ENCODE data around the gene DNAI7. TPM values are rescaled to one million over a fixed set of nuclear protein-coding genes. Genes with fewer than 3 reads are reported as not detected.

The DNAI7 gene
- total RNA-seq, 1 experiment from 2014 or later = not detected

DNA sequence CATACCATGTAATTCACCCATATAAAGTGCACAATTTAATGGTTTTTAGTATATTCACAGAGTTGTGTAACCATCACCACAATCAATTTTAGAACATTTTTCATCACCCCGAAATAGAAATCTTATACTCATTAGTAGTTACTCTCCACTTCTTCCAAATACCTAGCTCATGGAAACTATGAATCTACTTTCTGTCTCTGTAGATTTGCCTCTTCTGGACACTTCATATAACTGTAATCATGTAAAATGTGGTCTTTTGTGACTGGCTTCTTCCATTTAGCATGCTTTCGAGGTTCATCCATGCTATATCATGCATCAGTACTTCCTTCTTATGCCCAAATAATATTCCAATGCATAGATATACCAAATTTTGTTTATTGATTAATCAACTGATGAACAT lies 10.8 kb downstream of the DNAI7 start:
- Histone ChIP-seq H3K4me2 (ENCODE audit: low read length) (no peak overlapping the region), H3K36me3 (ENCODE audit: low read depth, low read length) (no peaks in the 10 kb centered on the region), H3K4me1 (ENCODE audit: insufficient read depth, low read length) (peaks cover 8% of the 10 kb centered on the region; the same call in 1 of the 2 replicates), H3K9ac (ENCODE audit: low read length) (no peak overlapping the region), H4K20me1 (ENCODE audit: low read length) (no peaks in the 10 kb centered on the region), H3K4me3 (ENCODE audit: low read length) (no peak overlapping the region), H2AFZ (ENCODE audit: low read length) (no peak overlapping the region), H3K9me3 (ENCODE audit: low read length) (no peaks in the 10 kb centered on the region), H3K9me2 (replicated peaks; ENCODE audit: low read length) (no peaks in the 10 kb centered on the region), H3K27ac (ENCODE audit: low read length) (no peak overlapping the region), H3K79me2 (ENCODE audit: low read length) (no peaks in the 10 kb centered on the region), H3F3A (ENCODE audit: low read length, unreplicated experiment) (no peaks in the 10 kb centered on the region), H3K27me3 (ENCODE audit: low read length) (0 out of 2 replicates have a peak, but pooled peaks cover 4% of the 10 kb centered on the region)
- TF ChIP-seq, protein P1, sequence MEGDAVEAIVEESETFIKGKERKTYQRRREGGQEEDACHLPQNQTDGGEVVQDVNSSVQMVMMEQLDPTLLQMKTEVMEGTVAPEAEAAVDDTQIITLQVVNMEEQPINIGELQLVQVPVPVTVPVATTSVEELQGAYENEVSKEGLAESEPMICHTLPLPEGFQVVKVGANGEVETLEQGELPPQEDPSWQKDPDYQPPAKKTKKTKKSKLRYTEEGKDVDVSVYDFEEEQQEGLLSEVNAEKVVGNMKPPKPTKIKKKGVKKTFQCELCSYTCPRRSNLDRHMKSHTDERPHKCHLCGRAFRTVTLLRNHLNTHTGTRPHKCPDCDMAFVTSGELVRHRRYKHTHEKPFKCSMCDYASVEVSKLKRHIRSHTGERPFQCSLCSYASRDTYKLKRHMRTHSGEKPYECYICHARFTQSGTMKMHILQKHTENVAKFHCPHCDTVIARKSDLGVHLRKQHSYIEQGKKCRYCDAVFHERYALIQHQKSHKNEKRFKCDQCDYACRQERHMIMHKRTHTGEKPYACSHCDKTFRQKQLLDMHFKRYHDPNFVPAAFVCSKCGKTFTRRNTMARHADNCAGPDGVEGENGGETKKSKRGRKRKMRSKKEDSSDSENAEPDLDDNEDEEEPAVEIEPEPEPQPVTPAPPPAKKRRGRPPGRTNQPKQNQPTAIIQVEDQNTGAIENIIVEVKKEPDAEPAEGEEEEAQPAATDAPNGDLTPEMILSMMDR (conservative IDR thresholded peaks at IDR 0.05; ENCODE audit: low read depth, low read length) = no peak
- no peak for TF ChIP-seq EZH2 (IDR thresholded peaks at IDR 0.05; ENCODE audit: low read length, unreplicated experiment)
- TF ChIP-seq EZH2phosphoT487 (IDR thresholded peaks at IDR 0.05; ENCODE audit: borderline replicate concordance, low read length) = no peak
- BruUV-seq (replicated peaks) = no TSS peak
- intact Hi-C loops (cut with micrococcal nuclease) = no loop called here
- ATAC-seq (no peak), DNase-seq (no peak)
- ChIA-PET CTCF (no interaction called here), POLR2A (ENCODE audit: unreplicated experiment) (interaction anchor here (0.7 kb wide), 1 partner anchor 164 kb away, joined by 6 read pairs; no protein-coding TSS in a partner anchor)

DNA sequence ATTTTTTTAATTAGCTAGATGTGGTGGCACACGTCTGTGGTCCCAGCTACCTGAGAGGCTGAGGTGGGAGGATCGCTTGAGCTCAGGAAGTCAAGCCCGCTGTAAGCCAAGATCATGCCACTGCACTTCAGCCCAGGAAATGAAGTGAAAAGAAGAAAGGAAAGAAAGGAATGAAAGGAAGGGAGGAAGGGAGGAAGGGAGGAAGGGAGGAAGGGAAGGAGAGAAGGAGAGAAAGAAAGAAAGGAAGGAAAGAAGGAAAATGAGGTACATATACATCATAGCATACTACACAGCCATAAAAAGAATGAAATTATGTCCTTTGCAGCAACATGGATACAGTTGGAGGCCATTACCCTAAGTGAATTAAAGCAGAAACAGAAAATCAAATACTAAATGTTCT lies 12.2 kb downstream of the DNAI7 start:
- Histone ChIP-seq H3K9me2 (replicated peaks; ENCODE audit: low read length) (no peaks in the 10 kb centered on the region), H3K4me3 (ENCODE audit: low read length) (no peak overlapping the region), H3K27me3 (ENCODE audit: low read length) (0 out of 2 replicates have a peak, but pooled peaks cover 4% of the 10 kb centered on the region), H3K4me2 (ENCODE audit: low read length) (no peak overlapping the region), H3K4me1 (ENCODE audit: insufficient read depth, low read length) (peaks cover 5% of the 10 kb centered on the region; the same call in 1 of the 2 replicates), H3K79me2 (ENCODE audit: low read length) (no peaks in the 10 kb centered on the region), H3K9me3 (ENCODE audit: low read length) (no peaks in the 10 kb centered on the region), H3F3A (ENCODE audit: low read length, unreplicated experiment) (no peaks in the 10 kb centered on the region), H3K9ac (ENCODE audit: low read length) (no peak overlapping the region), H2AFZ (ENCODE audit: low read length) (no peak overlapping the region), H3K27ac (ENCODE audit: low read length) (no peak overlapping the region), H4K20me1 (ENCODE audit: low read length) (no peaks in the 10 kb centered on the region), H3K36me3 (ENCODE audit: low read depth, low read length) (no peaks in the 10 kb centered on the region)
- POLR2A ChIA-PET (ENCODE audit: unreplicated experiment) = no interaction called here
- ATAC-seq = no peak
- intact Hi-C loops (cut with micrococcal nuclease) = no loop called here
- no peak for TF ChIP-seq EZH2phosphoT487 (IDR thresholded peaks at IDR 0.05; ENCODE audit: borderline replicate concordance, low read length)
- no peak for TF ChIP-seq EZH2 (IDR thresholded peaks at IDR 0.05; ENCODE audit: low read length, unreplicated experiment)
- TF ChIP-seq, protein P1 (conservative IDR thresholded peaks at IDR 0.05; ENCODE audit: low read depth, low read length) = no peak
- no peak for DNase-seq
- BruUV-seq (replicated peaks) = no TSS peak
- CTCF ChIA-PET = no interaction called here

DNA sequence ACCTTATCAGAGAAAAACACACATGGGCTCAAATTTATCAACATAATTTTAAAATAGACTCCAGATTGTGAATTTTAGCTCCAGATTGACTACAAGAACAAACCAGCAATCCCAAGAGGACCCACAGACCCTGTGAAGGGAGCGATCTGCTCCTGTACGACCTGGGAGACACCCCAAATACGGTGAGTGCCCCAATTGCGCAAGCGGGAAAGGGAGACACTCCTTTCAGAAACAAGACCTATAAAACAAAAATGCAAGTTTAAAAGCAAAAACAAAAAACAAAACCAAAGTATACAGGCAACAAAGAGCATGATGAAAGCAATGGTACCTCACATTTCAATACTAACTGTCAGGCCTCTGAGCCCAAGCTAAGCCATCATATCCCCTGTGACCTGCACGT lies 32.1 kb downstream of the DNAI7 start:
- H3K9me2 ChIP-seq (replicated peaks; ENCODE audit: low read length) = no peaks in the 10 kb centered on the region
- TF ChIP-seq EZH2 (IDR thresholded peaks at IDR 0.05; ENCODE audit: low read length, unreplicated experiment) (no peak), EZH2phosphoT487 (IDR thresholded peaks at IDR 0.05; ENCODE audit: borderline replicate concordance, low read length) (no peak)
- TF ChIP-seq, protein P1 (conservative IDR thresholded peaks at IDR 0.05; ENCODE audit: low read depth, low read length) = no peak
- no peaks in the 10 kb centered on the region for H3K36me3 ChIP-seq (ENCODE audit: low read depth, low read length)
- CTCF ChIA-PET = no interaction called here
- intact Hi-C loops (cut with micrococcal nuclease) = no loop called here
- H4K20me1 ChIP-seq (ENCODE audit: low read length) = no peaks in the 10 kb centered on the region
- no peaks in the 10 kb centered on the region for H3K79me2 ChIP-seq (ENCODE audit: low read length)
- H3K9me3 ChIP-seq (ENCODE audit: low read length) = no peaks in the 10 kb centered on the region
- peaks cover 20% of the 10 kb centered on the region for H3K27me3 ChIP-seq (ENCODE audit: low read length)
- BruUV-seq (replicated peaks) = no TSS peak
- H2AFZ ChIP-seq (ENCODE audit: low read length) = no peak overlapping the region
- no peaks in the 10 kb centered on the region for H3K4me1 ChIP-seq (ENCODE audit: insufficient read depth, low read length)
- H3K9ac ChIP-seq (ENCODE audit: low read length) = no peak overlapping the region
- no peak overlapping the region for H3K27ac ChIP-seq (ENCODE audit: low read length)
- H3K4me3 ChIP-seq (ENCODE audit: low read length) = no peak overlapping the region
- no peak for DNase-seq
- POLR2A ChIA-PET (ENCODE audit: unreplicated experiment) = no interaction called here
- H3K4me2 ChIP-seq (ENCODE audit: low read length) = no peak overlapping the region
- no peak for ATAC-seq
- no peaks in the 10 kb centered on the region for H3F3A ChIP-seq (ENCODE audit: low read length, unreplicated experiment)

Data from PC-3 (cell line).